GM20000 (cell line): ENCODE measurements around the gene WNT3.

Experiments used
- DNase-seq: peaks from one replicate; pipeline ENCODE4 v3.0.0; 2012; ENCODE audit warnings: low spot score
- CTCF ChIP-seq: IDR thresholded peaks from 2 replicates; pipeline ENCODE4 v1.5.1; 2012; ENCODE audit warnings: mild to moderate bottlenecking, control low read depth; ENCODE audit errors: extremely low read depth, missing control alignments

Gene WNT3

GRCh38 chr17:46783031-46783593, 35.4 kb downstream of the WNT3 start:
- TF ChIP-seq CTCF, result no peak
- DNase-seq, result no peak

- DNase-seq, result peak; percentile 69
- peak; percentile 52 for TF ChIP-seq CTCF
Observed at GRCh38 chr17:46782250-46782953, 36.1 kb downstream of the WNT3 start.

GRCh38 chr17:46780003-46780373, 38.5 kb downstream of the WNT3 start:
- no peak for DNase-seq
- TF ChIP-seq CTCF, result no peak

- no peak for TF ChIP-seq CTCF
- no peak for DNase-seq
Observed at GRCh38 chr17:46777943-46778915, 40.3 kb downstream of the WNT3 start.

- no peak for TF ChIP-seq CTCF
- DNase-seq, result no peak
Observed at GRCh38 chr17:46776298-46777005, 42.0 kb downstream of the WNT3 start.

- no peak for DNase-seq
Observed at GRCh38 chr17:46774108-46774737, 44.3 kb downstream of the WNT3 start.

More at GRCh38 chr17:46774108-46774737, 44.3 kb downstream of the WNT3 start:
- no peak for TF ChIP-seq CTCF
